ENCODE data around the gene UBE2G2.

UBE2G2 gene

DNA sequence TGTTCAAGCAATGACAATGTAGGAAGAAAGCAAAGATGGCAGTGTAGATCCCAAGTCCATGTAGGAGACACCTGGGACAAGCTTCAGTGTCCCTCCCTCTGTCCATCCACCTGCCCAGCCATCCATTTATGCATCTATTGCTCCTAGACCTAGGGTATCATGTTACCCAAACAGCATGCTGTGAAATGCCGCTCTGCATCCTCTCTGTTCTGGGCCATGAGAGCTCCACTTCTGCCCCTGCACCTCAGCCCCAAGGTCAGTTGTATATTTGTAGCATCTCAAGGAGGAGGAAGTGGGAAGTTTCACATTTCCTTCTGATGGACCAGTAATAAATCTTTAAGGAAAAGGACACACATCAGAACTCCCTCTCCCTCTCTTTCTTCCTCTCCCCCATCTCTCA lies 62.3 kb downstream of the UBE2G2 start:
- no peak overlapping the region for H3K27ac ChIP-seq
- TF ChIP-seq ZFX (IDR thresholded peaks at IDR 0.05; ENCODE audit: borderline replicate concordance) (no peak), CTCF (IDR thresholded peaks at IDR 0.05) (no peak)

GRCh38 chr21:44738621-44739020 lies 63.0 kb downstream of the UBE2G2 start:
- H3K27ac ChIP-seq: no peak overlapping the region
- no peak for TF ChIP-seq ZFX (IDR thresholded peaks at IDR 0.05; ENCODE audit: borderline replicate concordance)
- TF ChIP-seq CTCF (IDR thresholded peaks at IDR 0.05): no peak

- H3K27ac ChIP-seq: no peak overlapping the region
- TF ChIP-seq CTCF (IDR thresholded peaks at IDR 0.05) (no peak), ZFX (IDR thresholded peaks at IDR 0.05; ENCODE audit: borderline replicate concordance) (no peak)
Measured at GRCh38 chr21:44737706-44738354, 63.8 kb downstream of the UBE2G2 start.

- TF ChIP-seq ZFX (IDR thresholded peaks at IDR 0.05; ENCODE audit: borderline replicate concordance) (no peak), CTCF (IDR thresholded peaks at IDR 0.05) (no peak)
- no peak overlapping the region for H3K27ac ChIP-seq
Measured at GRCh38 chr21:44736291-44737004, 65.2 kb downstream of the UBE2G2 start.

DNA sequence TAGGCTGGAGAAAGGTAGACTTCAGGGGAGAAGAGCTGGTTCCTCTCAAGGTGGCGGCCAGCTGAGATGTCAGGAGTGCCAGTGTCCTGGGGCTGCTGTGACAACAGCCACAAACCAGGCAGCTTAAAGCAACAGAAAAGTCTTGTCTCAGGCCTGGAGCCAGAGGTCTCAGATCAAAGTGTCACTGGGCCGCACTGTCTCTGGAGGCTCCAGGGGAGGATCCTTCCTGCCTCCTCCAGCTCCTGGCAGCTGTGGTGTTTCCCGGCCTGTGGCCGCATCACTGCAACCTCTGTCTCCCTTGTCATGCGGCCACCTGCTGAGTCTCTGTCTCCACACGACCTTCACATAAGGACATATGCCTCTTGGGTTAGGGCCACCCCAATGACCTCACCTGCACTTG lies 65.8 kb downstream of the UBE2G2 start:
- no peak overlapping the region for H3K27ac ChIP-seq
- TF ChIP-seq CTCF (IDR thresholded peaks at IDR 0.05): no peak
- no peak for TF ChIP-seq ZFX (IDR thresholded peaks at IDR 0.05; ENCODE audit: borderline replicate concordance)

- TF ChIP-seq CTCF (IDR thresholded peaks at IDR 0.05) (no peak), ZFX (IDR thresholded peaks at IDR 0.05; ENCODE audit: borderline replicate concordance) (no peak)
- H3K27ac ChIP-seq: no peak overlapping the region
Measured at GRCh38 chr21:44734841-44735240, 66.8 kb downstream of the UBE2G2 start.

DNA sequence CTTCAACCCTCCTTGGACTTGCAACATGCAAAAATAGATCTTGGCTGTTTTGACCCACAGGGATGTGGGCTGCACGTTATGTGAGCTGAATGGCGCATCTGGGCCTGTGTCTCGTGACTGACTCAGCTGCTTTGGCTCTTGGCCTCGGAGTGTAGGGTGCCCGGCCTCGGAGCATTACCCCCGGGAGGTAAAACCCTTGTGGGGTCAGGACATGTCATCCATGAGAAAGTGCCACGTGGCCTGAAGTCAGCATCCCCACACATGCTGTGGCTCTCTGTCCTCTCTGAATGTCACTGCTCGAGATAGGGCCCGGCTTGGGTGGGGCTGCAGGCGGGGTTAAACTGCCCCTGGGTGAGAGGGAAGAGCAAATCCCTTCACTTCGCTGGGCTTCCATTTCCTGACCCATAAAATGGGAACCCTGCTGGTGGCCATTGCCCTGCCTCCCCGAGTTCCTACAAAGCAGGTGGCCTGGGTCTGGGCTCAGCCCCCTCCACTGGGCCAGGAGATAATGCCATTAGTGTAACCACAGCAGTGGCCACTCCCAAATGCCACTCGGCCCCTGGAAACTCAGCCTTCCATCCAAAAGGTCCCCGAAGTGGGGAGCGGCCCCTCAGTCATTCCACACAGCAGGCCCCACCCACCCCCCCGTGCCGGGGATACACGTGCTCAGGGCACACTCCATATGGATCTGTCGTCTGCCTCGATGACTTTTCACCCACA lies 67.4 kb downstream of the UBE2G2 start:
- TF ChIP-seq ZFX (IDR thresholded peaks at IDR 0.05; ENCODE audit: borderline replicate concordance): no peak
- TF ChIP-seq CTCF (IDR thresholded peaks at IDR 0.05): no peak
- H3K27ac ChIP-seq: no peak overlapping the region

All from 22Rv1 (cell line).